ENCODE measurements around the gene NPW.
A peak's percentile ranks its signal among the peaks of the same experiment; 100 is the strongest.

NPW gene

GRCh38 chr16:2042986-2043666 lies 23.5 kb downstream of the NPW start:
- no peak for DNase-seq (ENCODE audit: low read depth in 2 of 2)
- no peak overlapping the region for H3K4me3 ChIP-seq (replicated peaks in 1 of 2; ENCODE audit: low read depth in 2 of 2, low read length in 2 of 2)
- no peak for TF ChIP-seq CTCF (IDR thresholded peaks at IDR 0.05; ENCODE audit: low read depth, low read length)

GRCh38 chr16:2043667-2044451 lies 24.3 kb downstream of the NPW start:
- H3K4me3 ChIP-seq (replicated peaks in 1 of 2; ENCODE audit: low read depth in 2 of 2, low read length in 2 of 2): no peak overlapping the region
- DNase-seq (ENCODE audit: low read depth in 2 of 2): no peak
- TF ChIP-seq CTCF (IDR thresholded peaks at IDR 0.05; ENCODE audit: low read depth, low read length): no peak

GRCh38 chr16:2044541-2044940 lies 25.0 kb downstream of the NPW start:
- DNase-seq (ENCODE audit: low read depth in 2 of 2): no peak
- H3K4me3 ChIP-seq (replicated peaks in 1 of 2; ENCODE audit: low read depth in 2 of 2, low read length in 2 of 2): no peak overlapping the region

GRCh38 chr16:2045965-2046892 lies 26.6 kb downstream of the NPW start:
- peak overlapping the region in 1 of 2 donors; percentile 82 for H3K4me3 ChIP-seq (replicated peaks in 1 of 2; ENCODE audit: low read depth in 2 of 2, low read length in 2 of 2)
- DNase-seq (ENCODE audit: low read depth in 2 of 2): no peak
- TF ChIP-seq CTCF (IDR thresholded peaks at IDR 0.05; ENCODE audit: low read depth, low read length): no peak

More at GRCh38 chr16:2044541-2044940, 25.0 kb downstream of the NPW start:
- TF ChIP-seq CTCF (IDR thresholded peaks at IDR 0.05; ENCODE audit: low read depth, low read length): no peak

GRCh38 chr16:2046893-2047329 lies 27.3 kb downstream of the NPW start:
- peak overlapping the region; percentile 80 to 82 for H3K4me3 ChIP-seq (replicated peaks in 1 of 2; ENCODE audit: low read depth in 2 of 2, low read length in 2 of 2)
- no peak for DNase-seq (ENCODE audit: low read depth in 2 of 2)
- TF ChIP-seq CTCF (IDR thresholded peaks at IDR 0.05; ENCODE audit: low read depth, low read length): peak; percentile 0

GRCh38 chr16:2047330-2048115 lies 27.9 kb downstream of the NPW start, which contains the start of the genes NTHL1 and TSC2:
TSS of gene NTHL1 (minus strand) at chr16:2047834. CDS start at chr16:2047823, 11 bp downstream.
TSS of gene TSC2 (plus strand) at chr16:2047985. CDS start at chr16:2048616, 631 bp downstream.
- H3K4me3 ChIP-seq (replicated peaks in 1 of 2; ENCODE audit: low read depth in 2 of 2, low read length in 2 of 2): peak within 1 kb of the TSS; percentile 80 to 82
- peak; percentile 32 for TF ChIP-seq CTCF (IDR thresholded peaks at IDR 0.05; ENCODE audit: low read depth, low read length)
- peak; percentile 96 to 97 for DNase-seq (ENCODE audit: low read depth in 2 of 2)

Data from cardiac fibroblast (primary cell).